K562 (cell line): ENCODE data around the gene PRDX3. TPM values are rescaled to one million over a fixed set of nuclear protein-coding genes. Genes with fewer than 3 reads are reported as not detected.

Source experiments
- BCOR ChIP-seq: fragments of 450-650 bp; IDR thresholded peaks from 2 replicates; pipeline ENCODE4 v1.6.1; 2016
- ETV5 ChIP-seq: sonication (generic); formaldehyde crosslinking; IDR thresholded peaks from 2 replicates; pipeline ENCODE4 v1.4.0; 2020; ENCODE audit warnings: low read depth, mild to moderate bottlenecking, missing genetic modification reagents
- KDM1A ChIP-seq, 2 experiments: fragments of 450-650 bp; IDR thresholded peaks; 2 replicates each; pipeline ENCODE4 v1.6.1; 2016; ENCODE audit warnings: mild to moderate bottlenecking in 2 of 2
- L3MBTL2 ChIP-seq: fragments of 450-650 bp; IDR thresholded peaks from 2 replicates; pipeline ENCODE4 v1.6.1; 2016; ENCODE audit warnings: mild to moderate bottlenecking, moderate library complexity
- MEIS2 ChIP-seq: fragments of 450-650 bp; IDR thresholded peaks from 2 replicates; pipeline ENCODE4 v1.6.1; 2014; ENCODE audit warnings: mild to moderate bottlenecking; ENCODE audit not compliant: partially characterized antibody
- POLR3G ChIP-seq: IDR thresholded peaks from 2 replicates; pipeline ENCODE4 v1.6.1; 2011; ENCODE audit not compliant: insufficient read length, insufficient replicate concordance; ENCODE audit errors: extremely low read depth
- SMAD1 ChIP-seq: fragments of 150-350 bp; IDR thresholded peaks from 2 replicates; pipeline ENCODE4 v1.6.1; 2014; ENCODE audit warnings: low read length, low read depth; ENCODE audit not compliant: partially characterized antibody
- SMARCA4 ChIP-seq: fragments of 450-650 bp; IDR thresholded peaks from 2 replicates; pipeline ENCODE4 v1.6.1; 2016
- SMARCA5 ChIP-seq: fragments of 450-650 bp; IDR thresholded peaks from 2 replicates; pipeline ENCODE4 v1.6.1; 2016
- SNRNP70 ChIP-seq: fragments of 200-400 bp; formaldehyde crosslinking; optimal IDR thresholded peaks from 2 replicates; pipeline ENCODE3; 2017; ENCODE audit warnings: low read depth, low read length
- SOX6 ChIP-seq: fragments of 450-650 bp; IDR thresholded peaks from 2 replicates; pipeline ENCODE4 v1.6.1; 2014; ENCODE audit warnings: mild to moderate bottlenecking
- polyA plus RNA-seq, 8 experiments: library from polyadenylated mRNA; depleted of rRNA in 4 of 8; stranded (reverse) in 5 of 8; unstranded in 3 of 8; fragments of >200 nt; fragmentation: Nextera tagmentation in 2 of 8; fragmentation: Illumina TruSeq in 1 of 8; extraction: Ambion mirVana in 2 of 8; extraction: Trizol in 1 of 8; gene quantifications; 2 replicates each; pipeline versions ENCODE4 v1.2.1 to v1.2.3, GENCODE V29; 2011 to 2014; ENCODE audit warnings: inconsistent platforms in 1 of 8, missing spikeins in 1 of 8
- total RNA-seq, 7 experiments: library from RNA; depleted of rRNA in 6 of 7; stranded (reverse); fragments of >200 nt in 6 of 7; fragmentation: Illumina TruSeq in 2 of 7; extraction: Trizol in 2 of 7; gene quantifications; 2 replicates each; pipeline versions ENCODE4 v1.2.1 to v1.2.3, GENCODE V29; 2011 to 2021; ENCODE audit warnings: low replicate concordance in 1 of 7
- TF ChIP-seq, protein P1 (sequence below): fragments of 450-650 bp; IDR thresholded peaks from 2 replicates; pipeline ENCODE4 v1.6.1; 2016; ENCODE audit warnings: mild to moderate bottlenecking, moderate library complexity
- TF ChIP-seq, protein P2 (sequence below): fragments of 250-450 bp; sonication (Bioruptor Pico); IDR thresholded peaks from 2 replicates; pipeline ENCODE4 v1.4.0; 2020; ENCODE audit warnings: mild to moderate bottlenecking, moderate library complexity

Gene PRDX3
- total and polyA plus RNA-seq, 9 of the 15 experiments (the other 6 are each of a cell fraction or from before 2014, with no cell fraction given): 122 to 994 (median 173) TPM

DNA sequence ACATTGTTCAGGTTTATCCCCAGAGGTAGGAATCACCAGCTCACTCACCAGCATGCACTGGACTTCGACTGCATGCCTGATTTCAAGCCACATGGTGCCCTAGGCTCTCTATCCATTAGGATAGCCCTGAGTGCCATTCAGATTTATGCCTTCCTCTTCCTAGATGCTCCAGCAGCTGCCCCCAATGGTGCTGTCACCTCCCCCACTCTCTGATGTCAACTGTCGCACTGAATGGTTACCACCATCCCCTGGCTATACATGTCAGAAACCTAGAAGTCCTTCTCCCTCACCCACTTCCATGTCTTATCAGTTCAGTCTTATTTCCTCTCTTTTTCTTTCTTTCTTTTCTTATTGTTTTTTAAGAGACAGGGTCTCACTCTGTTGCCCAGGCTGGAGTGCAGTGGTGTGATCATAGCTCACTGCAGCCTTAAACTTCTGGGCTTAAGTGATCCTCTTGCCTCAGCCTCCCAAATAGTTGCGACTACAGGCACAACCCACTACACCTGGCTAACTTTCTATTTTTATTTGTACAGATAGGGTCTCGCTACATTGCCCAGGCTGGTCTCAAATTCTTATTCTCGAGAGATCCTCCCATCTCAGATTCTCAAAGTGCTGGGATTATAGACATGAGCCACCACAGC, 16.0 kb downstream of the PRDX3 start (continued):
- TF ChIP-seq, protein P1, sequence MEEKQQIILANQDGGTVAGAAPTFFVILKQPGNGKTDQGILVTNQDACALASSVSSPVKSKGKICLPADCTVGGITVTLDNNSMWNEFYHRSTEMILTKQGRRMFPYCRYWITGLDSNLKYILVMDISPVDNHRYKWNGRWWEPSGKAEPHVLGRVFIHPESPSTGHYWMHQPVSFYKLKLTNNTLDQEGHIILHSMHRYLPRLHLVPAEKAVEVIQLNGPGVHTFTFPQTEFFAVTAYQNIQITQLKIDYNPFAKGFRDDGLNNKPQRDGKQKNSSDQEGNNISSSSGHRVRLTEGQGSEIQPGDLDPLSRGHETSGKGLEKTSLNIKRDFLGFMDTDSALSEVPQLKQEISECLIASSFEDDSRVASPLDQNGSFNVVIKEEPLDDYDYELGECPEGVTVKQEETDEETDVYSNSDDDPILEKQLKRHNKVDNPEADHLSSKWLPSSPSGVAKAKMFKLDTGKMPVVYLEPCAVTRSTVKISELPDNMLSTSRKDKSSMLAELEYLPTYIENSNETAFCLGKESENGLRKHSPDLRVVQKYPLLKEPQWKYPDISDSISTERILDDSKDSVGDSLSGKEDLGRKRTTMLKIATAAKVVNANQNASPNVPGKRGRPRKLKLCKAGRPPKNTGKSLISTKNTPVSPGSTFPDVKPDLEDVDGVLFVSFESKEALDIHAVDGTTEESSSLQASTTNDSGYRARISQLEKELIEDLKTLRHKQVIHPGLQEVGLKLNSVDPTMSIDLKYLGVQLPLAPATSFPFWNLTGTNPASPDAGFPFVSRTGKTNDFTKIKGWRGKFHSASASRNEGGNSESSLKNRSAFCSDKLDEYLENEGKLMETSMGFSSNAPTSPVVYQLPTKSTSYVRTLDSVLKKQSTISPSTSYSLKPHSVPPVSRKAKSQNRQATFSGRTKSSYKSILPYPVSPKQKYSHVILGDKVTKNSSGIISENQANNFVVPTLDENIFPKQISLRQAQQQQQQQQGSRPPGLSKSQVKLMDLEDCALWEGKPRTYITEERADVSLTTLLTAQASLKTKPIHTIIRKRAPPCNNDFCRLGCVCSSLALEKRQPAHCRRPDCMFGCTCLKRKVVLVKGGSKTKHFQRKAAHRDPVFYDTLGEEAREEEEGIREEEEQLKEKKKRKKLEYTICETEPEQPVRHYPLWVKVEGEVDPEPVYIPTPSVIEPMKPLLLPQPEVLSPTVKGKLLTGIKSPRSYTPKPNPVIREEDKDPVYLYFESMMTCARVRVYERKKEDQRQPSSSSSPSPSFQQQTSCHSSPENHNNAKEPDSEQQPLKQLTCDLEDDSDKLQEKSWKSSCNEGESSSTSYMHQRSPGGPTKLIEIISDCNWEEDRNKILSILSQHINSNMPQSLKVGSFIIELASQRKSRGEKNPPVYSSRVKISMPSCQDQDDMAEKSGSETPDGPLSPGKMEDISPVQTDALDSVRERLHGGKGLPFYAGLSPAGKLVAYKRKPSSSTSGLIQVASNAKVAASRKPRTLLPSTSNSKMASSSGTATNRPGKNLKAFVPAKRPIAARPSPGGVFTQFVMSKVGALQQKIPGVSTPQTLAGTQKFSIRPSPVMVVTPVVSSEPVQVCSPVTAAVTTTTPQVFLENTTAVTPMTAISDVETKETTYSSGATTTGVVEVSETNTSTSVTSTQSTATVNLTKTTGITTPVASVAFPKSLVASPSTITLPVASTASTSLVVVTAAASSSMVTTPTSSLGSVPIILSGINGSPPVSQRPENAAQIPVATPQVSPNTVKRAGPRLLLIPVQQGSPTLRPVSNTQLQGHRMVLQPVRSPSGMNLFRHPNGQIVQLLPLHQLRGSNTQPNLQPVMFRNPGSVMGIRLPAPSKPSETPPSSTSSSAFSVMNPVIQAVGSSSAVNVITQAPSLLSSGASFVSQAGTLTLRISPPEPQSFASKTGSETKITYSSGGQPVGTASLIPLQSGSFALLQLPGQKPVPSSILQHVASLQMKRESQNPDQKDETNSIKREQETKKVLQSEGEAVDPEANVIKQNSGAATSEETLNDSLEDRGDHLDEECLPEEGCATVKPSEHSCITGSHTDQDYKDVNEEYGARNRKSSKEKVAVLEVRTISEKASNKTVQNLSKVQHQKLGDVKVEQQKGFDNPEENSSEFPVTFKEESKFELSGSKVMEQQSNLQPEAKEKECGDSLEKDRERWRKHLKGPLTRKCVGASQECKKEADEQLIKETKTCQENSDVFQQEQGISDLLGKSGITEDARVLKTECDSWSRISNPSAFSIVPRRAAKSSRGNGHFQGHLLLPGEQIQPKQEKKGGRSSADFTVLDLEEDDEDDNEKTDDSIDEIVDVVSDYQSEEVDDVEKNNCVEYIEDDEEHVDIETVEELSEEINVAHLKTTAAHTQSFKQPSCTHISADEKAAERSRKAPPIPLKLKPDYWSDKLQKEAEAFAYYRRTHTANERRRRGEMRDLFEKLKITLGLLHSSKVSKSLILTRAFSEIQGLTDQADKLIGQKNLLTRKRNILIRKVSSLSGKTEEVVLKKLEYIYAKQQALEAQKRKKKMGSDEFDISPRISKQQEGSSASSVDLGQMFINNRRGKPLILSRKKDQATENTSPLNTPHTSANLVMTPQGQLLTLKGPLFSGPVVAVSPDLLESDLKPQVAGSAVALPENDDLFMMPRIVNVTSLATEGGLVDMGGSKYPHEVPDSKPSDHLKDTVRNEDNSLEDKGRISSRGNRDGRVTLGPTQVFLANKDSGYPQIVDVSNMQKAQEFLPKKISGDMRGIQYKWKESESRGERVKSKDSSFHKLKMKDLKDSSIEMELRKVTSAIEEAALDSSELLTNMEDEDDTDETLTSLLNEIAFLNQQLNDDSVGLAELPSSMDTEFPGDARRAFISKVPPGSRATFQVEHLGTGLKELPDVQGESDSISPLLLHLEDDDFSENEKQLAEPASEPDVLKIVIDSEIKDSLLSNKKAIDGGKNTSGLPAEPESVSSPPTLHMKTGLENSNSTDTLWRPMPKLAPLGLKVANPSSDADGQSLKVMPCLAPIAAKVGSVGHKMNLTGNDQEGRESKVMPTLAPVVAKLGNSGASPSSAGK: peak; percentile 50
- TF ChIP-seq, protein P2, sequence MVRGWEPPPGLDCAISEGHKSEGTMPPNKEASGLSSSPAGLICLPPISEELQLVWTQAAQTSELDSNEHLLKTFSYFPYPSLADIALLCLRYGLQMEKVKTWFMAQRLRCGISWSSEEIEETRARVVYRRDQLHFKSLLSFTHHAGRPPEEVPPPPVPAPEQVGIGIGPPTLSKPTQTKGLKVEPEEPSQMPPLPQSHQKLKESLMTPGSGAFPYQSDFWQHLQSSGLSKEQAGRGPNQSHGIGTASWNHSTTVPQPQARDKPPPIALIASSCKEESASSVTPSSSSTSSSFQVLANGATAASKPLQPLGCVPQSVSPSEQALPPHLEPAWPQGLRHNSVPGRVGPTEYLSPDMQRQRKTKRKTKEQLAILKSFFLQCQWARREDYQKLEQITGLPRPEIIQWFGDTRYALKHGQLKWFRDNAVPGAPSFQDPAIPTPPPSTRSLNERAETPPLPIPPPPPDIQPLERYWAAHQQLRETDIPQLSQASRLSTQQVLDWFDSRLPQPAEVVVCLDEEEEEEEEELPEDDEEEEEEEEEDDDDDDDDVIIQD (CRISPR knock-in tag): no peak
- TF ChIP-seq SMARCA5 (peak; percentile 53; the same call in 1 of the 2 replicates), BCOR (peak; percentile 81), ETV5 (CRISPR knock-in tag) (no peak), KDM1A (IDR thresholded peaks at IDR 0.05) (peak in 1 of 2 experiments; percentile 21; a peak in 1 of 4 replicates), SOX6 (peak; percentile 57; the same call in 1 of the 2 replicates), SNRNP70 (no peak), MEIS2 (peak; percentile 29), POLR3G (no peak), SMARCA4 (no peak), L3MBTL2 (peak; percentile 49; the same call in 1 of the 2 replicates), SMAD1 (no peak)
- TF ChIP-seq, all 486 proteins: peak for 8
